Lower leg skin (tissue), 3 donors: Measurements from ENCODE around the gene ARHGAP23.

Experiments
- CTCF ChIP-seq, 3 donors: fragments of 450-650 bp; IDR thresholded peaks; one replicate each; pipeline ENCODE4 v1.5.1; 2016; ENCODE audit warnings: antibody characterized with exemption in 3 of 3, mild to moderate bottlenecking in 3 of 3, moderate library complexity in 2 of 3
- POLR2A ChIP-seq, 2 donors: fragments of 450-650 bp; IDR thresholded peaks; one replicate each; pipeline ENCODE4 v1.6.1; 2016 to 2017; ENCODE audit warnings: antibody characterized with exemption in 2 of 2, mild to moderate bottlenecking in 1 of 2, moderate library complexity in 1 of 2

DNA sequence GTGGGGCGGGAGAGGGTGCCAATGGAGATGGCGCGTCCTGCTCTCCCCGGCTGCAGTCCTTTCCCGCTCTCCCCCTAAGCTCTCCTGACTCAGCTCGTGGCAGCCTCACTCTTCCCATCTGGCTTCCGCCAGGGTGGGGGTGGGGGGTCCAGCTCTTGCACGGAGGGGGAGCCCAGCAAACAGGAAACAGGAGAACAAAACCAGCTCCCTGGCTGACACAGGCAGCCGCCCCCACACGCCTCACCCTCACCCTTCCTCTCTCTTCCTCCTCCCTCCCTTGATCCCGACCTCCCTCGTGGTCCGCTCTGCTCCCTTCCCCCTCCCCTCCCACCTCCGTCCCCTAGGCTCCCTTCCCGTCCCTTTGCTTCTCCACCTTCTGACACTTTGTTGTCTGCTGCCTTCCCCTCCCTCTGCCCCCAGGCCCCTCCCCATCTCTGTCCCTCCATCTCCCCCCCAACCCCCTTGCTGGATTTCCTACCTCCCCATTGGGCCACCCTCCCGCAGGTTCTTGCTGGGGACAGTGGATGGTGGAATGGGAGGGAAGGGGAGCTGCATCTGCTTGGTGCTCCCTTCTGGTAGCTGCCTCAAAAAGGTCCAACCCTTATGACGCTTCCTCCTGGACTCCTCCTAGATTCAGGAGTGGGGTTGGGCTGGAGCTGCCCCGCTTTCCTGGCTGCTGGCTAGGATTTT lies 23.7 kb downstream of the ARHGAP23 start:
- no peak for TF ChIP-seq POLR2A (IDR thresholded peaks at IDR 0.05)
- TF ChIP-seq CTCF (IDR thresholded peaks at IDR 0.05), result no peak
